ENCODE results near the gene TRPM2.

Gene TRPM2

DNA sequence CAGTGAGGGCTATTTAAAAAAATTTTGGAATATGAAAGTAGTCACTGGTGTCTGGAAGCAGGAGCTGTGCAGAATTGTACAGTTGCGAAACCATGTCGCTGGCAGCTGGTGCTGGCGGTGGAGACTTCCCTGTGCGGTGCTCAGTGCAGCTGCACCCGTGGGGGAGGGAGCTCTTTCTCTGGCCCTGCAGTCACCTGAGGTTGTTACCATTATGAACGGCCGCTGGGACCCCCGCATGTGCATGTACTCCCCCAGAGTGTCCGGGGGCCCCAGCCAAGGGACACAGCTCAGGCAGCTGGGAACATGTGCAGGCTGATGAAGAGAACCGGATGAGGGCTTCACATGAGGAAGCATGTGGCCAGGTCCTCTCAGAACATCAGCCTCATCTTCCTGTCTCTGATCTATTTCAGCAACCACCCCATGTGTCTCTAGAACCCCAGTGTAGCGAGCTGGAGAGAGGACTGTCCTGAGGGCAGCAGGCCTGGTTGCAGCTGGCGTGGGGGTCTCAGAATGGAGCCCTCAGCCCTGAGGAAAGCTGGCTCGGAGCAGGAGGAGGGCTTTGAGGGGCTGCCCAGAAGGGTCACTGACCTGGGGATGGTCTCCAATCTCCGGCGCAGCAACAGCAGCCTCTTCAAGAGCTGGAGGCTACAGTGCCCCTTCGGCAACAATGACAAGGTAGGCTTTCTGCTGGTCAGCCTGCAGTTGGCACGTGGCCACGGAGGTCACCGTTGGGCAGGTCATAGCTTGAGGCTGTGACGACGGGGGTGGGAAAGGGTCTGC lies at the start of gene TRPM2:
Gene TRPM2 (plus strand): TSS at position 431 of the 780 bp plus-strand sequence. CDS start 80 bp downstream, at position 511.
- peak in 4 of 6 experiments; percentile 19 to 60 (median 39) for DNase-seq

GRCh38 chr21:44304011-44304616 lies 49.3 kb upstream of the TRPM2 start:
- DNase-seq = no peak

DNA sequence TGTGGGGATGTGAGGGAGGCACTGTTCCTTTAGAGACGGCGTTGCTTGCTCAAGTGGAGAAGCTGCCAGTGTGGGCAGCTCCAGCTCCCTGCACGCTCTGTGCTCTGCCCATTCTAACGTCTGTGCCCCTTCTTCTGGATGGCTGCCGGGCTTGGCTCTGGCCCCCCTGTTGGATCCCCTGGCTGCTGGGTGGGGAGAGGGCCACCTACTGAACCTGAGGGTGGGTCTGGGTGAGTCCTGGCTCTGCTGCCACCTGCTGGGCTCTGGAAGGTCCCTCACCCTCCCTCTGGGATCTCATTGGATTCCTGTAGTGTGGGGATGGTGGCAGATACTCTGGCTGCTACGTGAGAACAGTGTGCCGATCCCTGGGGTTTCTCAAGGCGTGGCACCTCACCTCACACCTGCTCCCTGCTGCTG lies 48.5 kb upstream of the TRPM2 start:
- peak in 5 of 6 experiments; percentile 18 to 56 (median 38) for DNase-seq

DNA sequence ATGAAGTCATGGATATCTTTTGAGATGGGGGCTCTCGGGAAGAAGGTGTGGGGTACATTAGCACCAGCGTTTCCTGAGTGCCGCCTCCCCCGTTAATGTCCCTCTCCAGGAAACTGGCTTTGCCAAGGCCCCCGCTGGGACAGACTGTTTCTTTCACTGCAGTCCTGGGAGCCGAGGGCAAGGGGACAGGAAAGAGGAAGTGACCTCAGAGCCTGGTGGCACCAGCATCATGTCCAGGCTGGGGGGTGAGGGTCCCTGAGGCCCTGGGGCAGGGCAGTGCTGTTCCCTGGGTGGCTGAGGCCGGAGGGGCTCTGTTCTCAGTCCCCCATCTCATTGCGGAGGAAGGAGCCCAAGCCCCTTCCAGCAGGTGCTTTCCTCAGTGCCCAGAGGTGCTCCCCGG lies 47.7 kb upstream of the TRPM2 start:
- DNase-seq = no peak

- no peak for DNase-seq
These were observed 46.3 kb upstream of the TRPM2 start for GRCh38 chr21:44306936-44307704.

DNA sequence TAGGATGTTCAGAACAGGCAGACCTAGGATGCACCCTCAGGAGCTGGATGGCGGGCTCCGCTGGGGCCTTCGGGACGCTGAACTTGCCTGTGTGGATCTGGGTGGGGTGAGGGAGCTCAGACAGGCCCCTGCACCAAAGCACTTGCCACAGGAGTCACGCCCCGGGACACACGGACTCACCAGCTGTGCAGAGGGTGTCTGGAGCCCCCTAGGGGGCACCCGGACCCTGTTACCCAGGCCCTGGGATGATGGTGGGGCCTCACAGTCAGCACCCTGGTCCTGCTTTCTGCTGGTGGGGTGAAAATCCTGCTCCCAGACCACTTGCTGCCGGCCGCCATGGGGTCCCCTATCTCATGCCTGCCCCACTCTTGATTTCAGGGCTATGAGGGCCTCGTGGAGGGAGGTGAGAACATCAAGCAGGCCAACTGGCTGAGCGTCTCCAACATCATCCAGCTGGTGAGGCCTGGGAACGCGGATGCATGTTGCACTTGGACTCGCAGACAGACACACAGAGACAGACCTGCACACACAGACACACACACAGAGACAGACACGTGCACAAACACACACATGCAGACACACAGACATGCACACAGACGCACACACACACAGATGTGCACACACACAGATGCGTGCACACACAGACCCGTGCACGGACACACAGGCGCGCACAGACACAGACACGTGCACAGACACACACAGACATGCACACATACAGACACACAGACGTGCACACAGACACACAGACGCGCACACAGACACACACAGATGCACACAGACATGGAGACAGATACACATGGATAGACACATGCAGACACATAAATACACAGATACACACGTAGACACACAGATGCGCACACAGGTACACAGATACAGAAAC lies 42.6 kb upstream of the TRPM2 start:
- no peak for DNase-seq

- DNase-seq = no peak
These were observed 41.3 kb upstream of the TRPM2 start for GRCh38 chr21:44312089-44312488.

DNA sequence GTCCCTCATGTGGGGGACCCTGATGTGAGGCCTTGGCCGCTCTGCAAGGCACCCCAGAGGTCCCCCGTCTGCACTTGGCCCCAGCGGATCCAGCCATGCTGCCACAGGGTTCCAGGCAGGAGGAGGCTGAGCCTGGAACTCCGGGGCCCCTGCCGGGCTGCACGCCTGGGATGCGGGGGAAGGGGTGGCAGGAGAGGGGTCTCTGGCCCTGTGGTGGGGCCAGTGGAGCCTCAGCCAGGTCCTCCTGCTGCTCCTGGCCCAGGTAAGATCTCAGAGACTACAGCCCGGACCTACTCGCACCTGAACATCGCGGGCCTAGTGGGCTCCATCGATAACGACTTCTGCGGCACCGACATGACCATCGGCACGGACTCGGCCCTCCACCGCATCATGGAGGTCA lies 40.7 kb upstream of the TRPM2 start:
- no peak for DNase-seq

DNA sequence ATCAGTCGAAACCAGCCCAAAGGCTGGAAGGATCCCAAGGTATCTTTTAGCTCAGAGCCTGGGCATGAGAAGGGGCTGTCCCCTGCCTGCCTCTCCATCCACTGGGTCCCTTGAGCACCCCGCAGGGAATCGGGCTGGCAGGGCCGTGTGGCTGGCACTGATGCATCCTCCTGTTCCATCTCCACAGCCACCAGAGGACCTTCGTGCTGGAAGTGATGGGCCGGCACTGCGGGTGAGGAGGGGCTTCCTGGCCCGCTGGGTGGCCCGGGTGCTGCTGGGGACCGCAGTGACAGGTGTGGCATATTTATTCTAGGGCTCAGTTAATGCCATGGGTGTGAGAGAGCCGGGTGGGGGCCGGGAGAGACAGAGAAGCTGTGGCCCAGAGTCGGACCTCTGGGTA lies 40.0 kb upstream of the TRPM2 start:
- DNase-seq = no peak

DNA sequence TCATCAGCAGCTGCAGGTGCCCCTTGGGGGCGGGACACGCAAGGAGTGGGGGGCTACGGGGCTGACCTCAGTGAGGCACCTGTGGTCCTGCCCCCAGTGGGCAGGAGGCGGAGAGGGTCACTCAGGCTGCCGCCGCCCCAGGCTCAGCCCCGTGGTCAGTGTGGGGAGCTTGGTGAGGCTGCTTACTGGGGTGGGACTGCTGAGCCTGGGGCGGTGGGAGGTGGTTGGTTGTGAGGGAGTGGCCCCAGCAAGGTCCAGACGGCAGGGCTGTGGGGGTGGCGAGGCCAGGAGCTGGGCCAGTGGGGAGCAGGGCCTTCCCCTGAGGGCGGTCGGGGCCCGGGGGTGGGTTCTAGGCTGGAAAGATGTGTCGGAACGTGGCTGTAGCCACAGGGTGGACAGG lies 39.3 kb upstream of the TRPM2 start:
- no peak for DNase-seq

GRCh38 chr21:44314561-44314960 lies 38.9 kb upstream of the TRPM2 start:
- no peak for DNase-seq

DNA sequence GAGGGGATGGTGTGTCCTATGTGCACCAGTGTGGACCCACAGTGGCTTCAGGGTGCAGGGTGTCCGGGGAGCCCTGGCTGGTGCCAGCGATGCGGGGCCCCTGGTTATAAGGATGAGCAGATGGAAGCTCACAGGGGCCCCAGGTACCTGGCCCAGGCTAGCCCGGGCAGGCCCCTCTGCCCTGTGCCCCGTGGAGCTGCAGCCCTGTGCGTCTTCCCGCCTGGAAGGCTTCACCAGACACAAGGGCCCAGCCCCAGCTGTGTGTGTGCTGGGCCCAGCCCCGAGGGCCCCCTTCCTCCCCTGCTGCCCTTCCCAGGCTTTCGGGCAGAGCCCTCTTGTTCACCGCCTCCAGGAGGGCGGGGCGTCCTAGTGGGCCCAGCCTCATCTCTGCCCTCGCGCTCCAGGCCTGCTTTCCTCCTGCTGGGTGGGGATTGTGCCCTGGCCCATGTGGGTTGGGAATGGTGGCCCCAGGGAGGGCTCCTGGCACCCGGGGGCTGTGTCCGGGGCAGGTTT lies 37.7 kb upstream of the TRPM2 start:
- DNase-seq = no peak

DNA sequence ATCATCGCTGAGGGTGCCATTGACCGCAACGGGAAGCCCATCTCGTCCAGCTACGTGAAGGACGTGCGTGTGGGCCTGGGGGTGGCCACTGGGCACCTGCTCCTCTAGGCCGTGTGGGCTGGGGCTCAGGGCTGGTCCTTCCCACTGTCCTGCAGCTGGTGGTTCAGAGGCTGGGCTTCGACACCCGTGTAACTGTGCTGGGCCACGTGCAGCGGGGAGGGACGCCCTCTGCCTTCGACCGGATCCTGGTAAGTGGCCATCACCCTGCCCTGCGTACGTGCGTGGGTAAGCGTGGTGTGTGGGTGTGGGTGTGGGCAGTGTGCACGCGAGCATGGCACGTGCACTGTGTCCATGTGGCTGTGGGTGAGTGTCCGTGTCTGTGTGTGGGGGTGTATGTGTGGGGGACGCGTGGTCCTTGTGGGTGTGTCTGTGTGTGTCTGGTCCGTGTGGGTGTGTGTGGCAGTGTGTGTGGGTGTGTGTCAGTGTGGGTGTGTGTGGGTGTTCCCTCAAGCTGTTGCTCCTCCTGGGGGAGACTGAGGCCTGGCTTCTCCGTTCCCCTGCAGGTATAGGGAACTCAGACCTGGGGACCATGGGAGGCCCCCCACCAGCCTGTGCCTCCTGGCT lies 37.0 kb upstream of the TRPM2 start:
- DNase-seq = no peak

DNA sequence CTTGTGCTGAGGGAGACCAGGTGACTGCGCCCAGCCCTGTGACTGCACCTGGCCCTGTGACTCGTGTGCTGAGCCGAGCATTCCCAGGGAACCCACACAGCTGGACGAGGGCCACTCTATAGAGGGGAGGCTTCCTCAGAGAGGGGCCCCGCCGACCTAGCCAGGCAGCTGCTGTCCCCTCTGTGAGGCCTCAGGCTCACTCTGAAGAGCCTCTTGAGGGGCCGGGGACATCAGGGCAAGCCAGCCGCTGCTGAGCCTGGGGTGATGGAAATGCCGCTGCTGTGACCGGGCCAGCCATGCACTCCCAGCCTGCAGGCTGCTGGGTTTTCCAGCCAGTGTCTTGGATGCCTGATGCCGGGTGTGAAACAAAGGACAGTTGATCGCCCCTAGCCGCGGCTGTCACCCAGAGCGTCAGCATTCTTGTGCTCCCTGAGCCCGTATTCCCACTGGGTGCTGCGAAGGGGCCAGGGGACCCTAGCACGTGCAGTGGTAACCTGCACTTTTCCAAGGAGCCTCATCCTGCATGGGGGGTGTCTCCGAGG lies 36.1 kb upstream of the TRPM2 start:
- no peak for DNase-seq

DNA sequence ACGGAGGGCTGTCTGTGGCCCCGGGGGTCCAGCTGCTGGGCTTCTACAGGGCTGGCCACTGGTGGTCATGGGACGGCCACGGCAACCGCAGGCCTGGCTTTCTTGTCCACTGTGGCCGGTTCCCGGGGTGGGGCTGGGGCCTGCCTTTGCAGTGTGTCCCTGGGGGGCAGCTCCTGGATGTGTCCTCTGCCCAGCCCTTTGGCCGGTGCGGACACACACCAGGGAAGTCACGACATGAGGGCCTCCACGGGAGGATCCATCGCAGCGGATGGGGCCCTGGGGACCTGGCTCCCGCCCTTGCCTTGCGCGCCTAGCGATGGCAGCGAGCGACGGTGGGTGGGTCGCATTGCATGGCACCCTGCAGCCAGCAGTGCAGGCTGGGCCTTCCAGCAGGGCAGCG lies 35.5 kb upstream of the TRPM2 start:
- no peak for DNase-seq

GRCh38 chr21:44318489-44319285 lies 34.7 kb upstream of the TRPM2 start:
- DNase-seq = no peak

- no peak for DNase-seq
These were observed 33.9 kb upstream of the TRPM2 start for GRCh38 chr21:44319407-44320065.

DNA sequence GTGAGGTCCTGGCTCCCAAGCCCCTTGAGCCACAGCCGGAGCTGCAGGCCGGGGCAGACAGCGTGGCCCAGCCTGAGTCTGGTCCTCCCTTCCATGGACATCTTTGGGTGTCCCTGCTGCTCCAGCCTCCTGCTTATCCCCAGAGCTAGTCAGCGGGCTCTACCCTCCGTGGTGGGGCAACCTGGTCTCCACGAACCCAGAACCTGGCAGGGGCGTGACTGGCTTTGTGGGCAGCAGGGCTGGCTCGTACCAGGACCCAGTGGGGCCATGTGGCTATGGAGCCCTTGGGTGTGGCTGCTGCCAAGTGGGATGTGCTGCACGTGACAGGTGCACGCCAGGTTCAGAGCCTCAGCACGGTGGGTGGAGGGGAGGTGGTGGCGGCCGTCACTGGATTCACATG lies 32.6 kb upstream of the TRPM2 start:
- DNase-seq = no peak

DNA sequence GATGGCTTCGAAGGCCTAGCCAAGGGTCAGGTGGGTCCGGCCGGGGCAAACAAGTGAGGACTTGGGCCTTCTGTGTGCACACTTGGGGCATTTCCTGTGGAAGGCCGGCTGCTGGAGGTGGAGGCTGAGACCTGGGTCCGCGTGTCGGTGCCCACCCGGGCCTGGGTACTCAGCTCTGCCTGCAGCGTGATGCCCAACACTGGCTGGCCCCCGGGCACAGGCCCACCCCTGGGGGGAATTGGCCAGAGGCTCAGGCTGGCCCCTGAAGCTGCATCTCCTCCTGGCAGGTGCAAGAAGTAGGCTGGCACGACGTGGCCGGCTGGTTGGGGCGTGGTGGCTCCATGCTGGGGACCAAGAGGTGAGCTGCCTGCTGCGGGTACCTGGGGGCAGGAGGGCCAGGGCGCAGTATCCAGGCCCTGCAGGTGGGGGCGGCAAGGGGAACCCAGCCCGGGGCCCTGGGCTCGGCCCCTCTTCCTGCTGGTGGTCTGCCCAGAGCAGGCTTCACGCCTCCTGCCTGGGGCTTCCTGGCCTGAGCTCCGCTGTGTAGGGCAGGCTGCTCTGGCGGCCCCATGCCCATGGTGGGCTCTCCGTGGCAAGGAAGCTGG lies 31.5 kb upstream of the TRPM2 start:
- no peak for DNase-seq

Data from stimulated activated naive CD4-positive, alpha-beta T cell (primary cell).